HG03064 (cell line): ENCODE data around the gene DNAJC8.
A peak's percentile ranks its signal among the peaks of the same experiment; 100 is the strongest.

ENCODE experiments used
- ATAC-seq: cut with Tn5 transposase; IDR thresholded peaks from one replicate; pipeline ENCODE4 v1.9.1; 2021; ENCODE audit warnings: low read depth; ENCODE audit not compliant: unreplicated experiment

DNAJC8 gene, protein sequence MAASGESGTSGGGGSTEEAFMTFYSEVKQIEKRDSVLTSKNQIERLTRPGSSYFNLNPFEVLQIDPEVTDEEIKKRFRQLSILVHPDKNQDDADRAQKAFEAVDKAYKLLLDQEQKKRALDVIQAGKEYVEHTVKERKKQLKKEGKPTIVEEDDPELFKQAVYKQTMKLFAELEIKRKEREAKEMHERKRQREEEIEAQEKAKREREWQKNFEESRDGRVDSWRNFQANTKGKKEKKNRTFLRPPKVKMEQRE

GRCh38 chr1:28232558-28233263 is at the start of gene DNAJC8:
DNAJC8 (minus strand) TSS chr1:28233029; CDS start chr1:28232998, 31 bp downstream.
- no peak for ATAC-seq

DNA sequence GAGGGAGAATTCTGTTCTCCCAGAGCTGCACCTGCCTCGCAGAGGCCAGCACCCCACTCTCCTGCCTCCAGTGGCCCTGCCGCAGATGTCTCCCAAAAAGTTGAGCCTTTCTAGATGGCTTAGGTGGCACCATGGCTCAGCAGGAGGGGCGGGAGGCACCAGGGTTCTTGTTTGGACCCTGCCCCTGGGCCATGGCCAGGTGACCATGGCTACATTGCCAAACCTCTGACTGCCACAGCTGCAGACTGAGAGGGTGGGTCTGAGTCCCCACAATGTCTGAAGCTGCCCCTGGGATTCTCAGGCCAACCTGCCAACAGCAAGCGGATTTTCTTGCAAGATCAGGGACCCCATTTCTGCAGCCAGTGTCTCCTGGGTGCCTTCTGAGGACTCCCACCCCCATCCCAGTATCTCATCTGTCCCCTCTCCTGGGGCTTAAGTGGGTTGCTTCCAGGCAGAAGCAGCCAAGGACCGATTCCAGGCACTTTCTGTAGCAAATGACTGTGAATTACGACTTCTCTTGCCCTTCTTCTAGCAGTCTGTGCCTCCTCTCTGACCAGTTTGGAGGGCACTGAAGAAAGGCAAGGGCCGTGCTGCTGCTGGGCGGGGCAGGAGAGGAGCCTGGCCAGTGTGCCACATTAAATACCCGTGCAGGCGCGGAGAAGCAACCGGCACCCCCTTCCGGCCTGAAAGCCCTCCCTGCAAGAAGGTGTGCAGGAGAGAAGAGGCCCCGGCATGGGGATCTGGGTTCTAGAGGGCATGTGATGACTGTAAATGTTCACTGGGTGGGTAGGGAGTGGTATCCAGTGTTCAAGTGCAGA is 49.0 kb upstream of the DNAJC8 start:
- no peak for ATAC-seq

DNA sequence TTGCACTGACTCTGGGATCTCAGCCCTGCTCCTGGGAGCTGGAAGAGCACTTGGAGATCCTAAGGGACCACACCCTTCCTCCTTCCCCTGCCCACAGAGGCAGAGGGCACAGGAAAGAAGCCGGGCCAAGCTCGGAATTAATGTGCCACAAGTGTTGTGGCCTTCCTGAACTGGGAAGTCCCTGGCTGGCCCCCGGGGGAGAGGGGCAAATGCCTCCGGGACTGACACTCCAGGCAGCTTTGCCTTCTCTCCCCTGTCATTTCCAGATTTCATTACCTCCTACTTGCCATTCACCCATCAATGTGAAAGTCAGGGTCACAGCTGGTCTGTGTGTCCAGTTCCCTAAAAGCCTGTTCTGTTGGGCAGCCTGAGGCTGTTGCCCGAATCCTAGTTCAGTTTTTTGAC is 48.1 kb upstream of the DNAJC8 start:
- ATAC-seq = no peak

DNA sequence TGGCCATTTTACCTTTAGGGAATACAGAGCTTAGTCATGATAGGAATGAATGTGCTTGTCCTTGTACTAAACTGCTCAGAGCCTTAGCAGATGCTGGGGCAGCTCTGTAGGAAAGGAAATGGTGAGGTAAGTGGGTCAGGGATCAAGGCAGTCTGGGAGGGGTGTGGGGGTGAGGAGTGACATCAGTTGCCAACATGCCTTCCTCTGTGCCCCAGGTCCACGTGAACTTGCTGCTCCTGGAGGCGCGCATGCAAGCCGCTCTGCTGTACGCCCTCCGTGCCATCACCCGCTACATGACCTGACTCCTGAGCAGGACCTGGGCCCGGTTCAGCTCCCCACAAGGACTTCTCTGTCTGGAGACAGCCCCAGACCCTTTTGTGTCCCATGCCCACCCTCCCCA is 47.7 kb upstream of the DNAJC8 start:
- ATAC-seq = no peak

DNA sequence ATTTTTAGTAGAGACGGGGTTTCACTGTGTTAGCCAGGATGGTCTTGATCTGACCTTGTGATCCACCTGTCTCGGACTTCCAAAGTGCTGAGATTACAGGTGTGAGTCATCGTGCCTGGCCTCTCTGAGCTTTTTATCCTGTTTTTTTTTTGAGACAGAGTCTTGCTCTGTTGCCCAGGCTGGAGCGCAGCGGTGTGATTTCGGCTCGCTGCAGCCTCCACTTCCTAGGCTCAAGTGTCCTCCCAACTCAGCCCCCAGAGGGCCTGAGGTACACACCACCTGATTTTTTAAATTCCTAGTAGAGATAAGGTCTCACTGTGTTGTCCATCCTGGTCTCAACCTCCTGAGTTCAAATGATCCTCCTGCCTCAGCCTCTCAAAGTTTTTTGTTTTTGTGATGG is 46.9 kb upstream of the DNAJC8 start:
- ATAC-seq = no peak

- no peak for ATAC-seq
These were observed 45.9 kb upstream of the DNAJC8 start for GRCh38 chr1:28278763-28279162.

DNA sequence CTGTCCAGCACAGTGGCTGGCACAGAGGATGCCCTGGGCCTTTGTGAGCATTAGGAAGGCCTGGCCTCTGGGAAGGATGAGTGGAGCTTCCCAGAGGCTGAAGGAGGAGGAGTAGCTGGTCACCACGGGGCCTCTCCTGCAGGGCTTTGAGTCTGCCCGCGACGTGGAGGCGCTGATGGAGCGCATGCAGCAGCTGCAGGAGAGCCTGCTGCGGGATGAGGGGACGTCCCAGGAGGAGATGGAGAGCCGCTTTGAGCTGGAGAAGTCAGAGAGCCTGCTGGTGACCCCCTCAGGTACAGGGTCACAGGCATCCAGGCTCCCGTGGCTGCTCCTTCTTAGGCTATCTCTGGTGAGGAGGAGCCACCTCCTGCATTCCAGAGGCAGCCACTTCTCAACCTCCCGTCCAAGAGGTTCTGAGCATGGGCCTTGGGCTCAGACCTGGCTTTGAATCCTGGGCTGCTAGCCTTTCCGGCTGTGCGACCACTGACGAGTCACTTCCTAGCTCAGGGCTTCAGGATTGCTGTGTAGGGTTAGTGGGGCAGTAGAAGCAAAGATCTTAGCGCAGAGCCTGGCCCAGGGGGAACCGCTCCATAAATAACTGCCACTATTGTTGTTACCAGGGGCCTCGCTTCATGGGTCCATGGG is 40.5 kb upstream of the DNAJC8 start:
- ATAC-seq = no peak

- no peak for ATAC-seq
These were observed 39.5 kb upstream of the DNAJC8 start for GRCh38 chr1:28272215-28272852.

- no peak for ATAC-seq
These were observed 36.7 kb upstream of the DNAJC8 start for GRCh38 chr1:28269529-28269928.

- no peak for ATAC-seq
These were observed 34.8 kb upstream of the DNAJC8 start for GRCh38 chr1:28267633-28268032.

GRCh38 chr1:28266920-28267322 is 34.1 kb upstream of the DNAJC8 start:
- ATAC-seq = no peak

DNA sequence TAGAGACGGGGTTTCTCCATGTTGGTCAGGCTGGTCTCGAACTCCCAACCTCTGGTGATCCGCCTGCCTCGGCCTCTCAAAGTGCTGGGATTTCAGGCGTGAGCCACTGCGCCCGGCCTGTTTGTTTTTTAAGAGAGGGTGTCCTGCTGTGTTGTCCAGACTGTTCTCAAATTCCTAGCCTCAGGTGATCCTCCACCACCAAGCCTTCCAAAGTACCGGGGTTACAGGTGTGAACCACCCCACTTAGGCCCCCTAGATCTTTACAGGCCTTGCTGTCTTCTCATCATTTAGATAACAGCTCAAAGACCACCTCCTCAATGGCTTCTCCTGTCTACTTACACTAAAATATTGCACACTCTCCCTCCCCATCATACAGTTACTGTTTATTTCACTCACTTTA is 32.7 kb upstream of the DNAJC8 start:
- no peak for ATAC-seq

- ATAC-seq = no peak
These were observed 32.1 kb upstream of the DNAJC8 start for GRCh38 chr1:28264897-28265296.

DNA sequence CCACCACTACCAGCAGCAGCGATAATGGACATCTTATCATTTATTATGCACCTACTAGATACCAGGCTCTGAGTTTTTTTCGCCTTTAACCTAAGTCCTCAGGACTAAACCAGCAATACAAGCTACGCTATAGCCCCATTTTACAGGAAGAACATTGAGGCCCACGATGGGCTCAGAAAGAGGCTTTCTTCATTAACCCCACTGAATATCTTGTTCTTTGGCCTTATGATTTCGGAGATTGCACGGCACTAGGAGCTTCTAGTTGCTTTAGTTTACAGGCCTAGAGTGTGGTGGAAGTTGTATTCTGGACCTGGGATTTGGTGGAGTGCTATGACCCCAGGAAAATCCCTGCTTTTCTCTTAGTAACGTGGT is 28.0 kb upstream of the DNAJC8 start:
- ATAC-seq = no peak

GRCh38 chr1:28259934-28260802 is 27.3 kb upstream of the DNAJC8 start:
- ATAC-seq = no peak

DNA sequence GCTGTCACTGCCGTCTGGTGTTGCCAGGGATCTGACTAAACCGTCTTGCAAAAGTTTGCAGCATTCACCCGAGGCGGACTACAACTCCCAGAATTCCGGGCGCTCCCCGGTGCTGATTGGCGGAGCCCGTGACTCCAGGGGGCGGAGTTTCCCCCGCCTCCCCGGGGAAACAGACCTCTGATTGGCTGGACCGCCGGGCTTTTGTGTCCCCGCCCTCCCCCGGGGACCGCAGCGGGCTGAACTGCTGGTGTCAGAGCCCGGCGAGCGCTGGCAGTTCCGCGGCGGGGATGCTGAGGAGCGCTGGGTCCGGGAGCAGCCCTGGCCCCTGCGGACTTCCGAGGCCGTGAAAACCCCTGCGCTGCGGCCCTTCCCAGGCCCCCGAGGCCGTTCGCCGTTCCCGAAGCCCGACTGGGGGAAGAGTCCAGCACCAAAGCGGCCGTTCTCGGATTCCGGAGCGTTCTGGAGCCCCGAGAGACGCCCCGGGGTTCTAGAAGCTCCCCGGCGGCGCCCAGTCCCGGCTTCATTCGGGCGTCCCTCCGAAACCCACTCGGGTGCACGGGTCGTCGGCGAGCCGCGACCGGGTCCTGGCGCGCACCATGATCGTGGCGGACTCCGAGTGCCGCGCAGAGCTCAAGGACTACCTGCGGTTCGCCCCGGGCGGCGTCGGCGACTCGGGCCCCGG is 26.6 kb upstream of the DNAJC8 start, which contains the start of gene SESN2:
Gene SESN2 (plus strand): TSS at position 267 of the 682 bp plus-strand sequence. CDS start 330 bp downstream, at position 597.
- peak; percentile 92 for ATAC-seq

GRCh38 chr1:28258628-28259251 is 25.9 kb upstream of the DNAJC8 start:
- ATAC-seq = no peak

DNA sequence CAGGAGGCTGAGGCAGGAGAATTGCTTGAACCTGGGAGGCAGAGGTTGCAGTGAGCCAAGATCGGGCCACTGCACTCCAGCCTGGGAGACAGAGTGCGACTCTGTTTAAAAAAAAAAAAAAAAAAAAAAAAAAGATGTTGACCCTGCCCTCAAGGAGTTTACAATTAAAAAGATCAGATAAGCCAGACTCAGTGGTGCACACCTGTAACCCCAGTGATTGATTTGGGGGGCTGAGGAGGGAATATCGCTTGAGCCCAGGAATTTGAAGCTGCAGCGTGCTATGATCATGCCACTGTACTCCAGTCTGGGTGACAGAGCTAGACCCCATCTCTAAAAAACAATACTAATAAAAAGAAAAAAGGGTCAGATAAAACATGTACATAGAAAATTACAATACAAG is 24.9 kb upstream of the DNAJC8 start:
- ATAC-seq = no peak
